HG02759 (cell line): ENCODE measurements around the gene RPRD2.
"Not testable (repeated sequence)": the region's sequence is repeated elsewhere in the genome, so short reads cannot be mapped to it uniquely, and the experiment has no call there.

ENCODE experiments used
- ATAC-seq: cut with Tn5 transposase; IDR thresholded peaks from one replicate; pipeline ENCODE4 v1.9.1; 2021; ENCODE audit warnings: mild to moderate bottlenecking, moderate library complexity; ENCODE audit not compliant: unreplicated experiment

RPRD2 gene

DNA sequence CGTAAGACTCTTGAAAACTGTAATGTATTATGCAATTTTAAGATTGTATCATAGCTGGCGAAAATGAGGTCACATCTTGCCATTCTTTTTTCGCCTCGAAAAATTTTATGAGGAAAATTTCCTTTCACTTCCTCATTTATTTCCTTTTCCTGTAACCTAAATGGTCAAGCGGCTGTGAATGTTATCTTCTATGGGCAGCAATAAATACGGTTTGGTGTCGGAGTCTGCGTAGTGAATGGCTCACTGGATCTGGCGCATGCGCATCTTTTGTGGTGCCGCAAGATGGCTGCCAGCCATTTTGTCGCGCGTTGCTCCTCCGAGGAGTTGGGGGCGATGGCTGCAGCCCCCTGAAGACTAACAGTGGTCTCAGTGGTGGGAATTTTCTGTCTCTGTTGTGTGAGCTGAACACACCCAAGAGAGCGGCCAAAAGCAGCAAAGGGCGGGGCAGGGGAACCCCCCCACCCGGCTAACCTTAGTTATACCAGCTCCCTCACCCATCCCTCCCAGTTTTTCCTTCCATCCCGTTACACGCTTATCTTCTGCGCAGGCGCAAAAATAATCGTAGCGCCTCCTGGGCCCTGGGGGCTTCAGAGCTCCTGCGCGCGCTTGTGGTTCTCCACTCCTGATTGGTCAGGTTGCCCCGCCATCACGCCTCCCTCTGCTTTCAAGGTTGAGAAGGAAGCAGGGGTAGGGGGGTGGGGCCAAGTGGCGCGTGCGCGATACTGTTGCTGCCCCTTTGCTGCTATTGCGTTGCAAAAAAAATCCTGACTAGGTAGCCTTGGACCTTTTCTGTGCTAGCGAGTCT, at the start of gene RPRD2:
RPRD2 (plus strand) TSS at position 722 of the 805 bp plus-strand sequence. CDS start 568 bp downstream, outside the sequence.
- ATAC-seq = peak; percentile 82

DNA sequence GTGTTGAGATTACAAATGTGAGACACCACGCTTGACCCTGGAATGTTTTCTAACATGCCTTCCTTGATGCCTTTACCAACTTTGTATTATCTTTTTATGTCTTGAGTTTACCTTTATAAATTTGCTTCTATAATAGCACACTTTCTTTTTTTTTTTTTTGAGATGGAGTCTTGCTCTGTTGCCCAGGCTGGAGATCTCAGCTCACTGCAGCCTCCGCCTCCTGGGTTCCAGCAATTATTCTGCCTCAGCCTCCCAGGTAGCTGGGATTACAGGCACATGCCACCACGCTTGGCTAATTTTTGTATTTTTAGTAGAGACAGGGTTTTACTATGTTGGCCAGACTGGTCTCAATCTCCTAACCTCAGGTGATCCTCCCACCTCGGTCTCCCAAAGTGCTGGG, 49.3 kb upstream of the RPRD2 start:
- ATAC-seq = not testable (repeated sequence)

- no peak for ATAC-seq
These were observed 43.3 kb upstream of the RPRD2 start for GRCh38 chr1:150320667-150320978.

DNA sequence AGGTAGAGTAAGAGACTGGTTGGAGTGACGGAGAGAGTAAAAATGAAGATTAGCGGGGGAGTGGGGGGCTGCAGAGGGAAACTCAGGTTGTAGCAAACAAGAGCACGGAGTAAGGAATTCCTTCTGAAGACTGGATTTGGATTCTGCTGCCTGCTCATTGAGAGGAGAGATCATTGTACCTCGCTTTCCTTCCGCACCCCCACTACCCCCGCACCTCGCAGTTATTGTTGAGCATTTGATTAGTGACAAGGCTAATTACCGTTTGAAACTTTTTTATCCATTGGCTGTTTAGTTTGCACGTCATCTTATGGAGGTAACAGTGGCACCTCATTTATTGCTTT, 42.2 kb upstream of the RPRD2 start:
- no peak for ATAC-seq

- ATAC-seq = no peak
These were observed 41.6 kb upstream of the RPRD2 start for GRCh38 chr1:150322310-150322709.

DNA sequence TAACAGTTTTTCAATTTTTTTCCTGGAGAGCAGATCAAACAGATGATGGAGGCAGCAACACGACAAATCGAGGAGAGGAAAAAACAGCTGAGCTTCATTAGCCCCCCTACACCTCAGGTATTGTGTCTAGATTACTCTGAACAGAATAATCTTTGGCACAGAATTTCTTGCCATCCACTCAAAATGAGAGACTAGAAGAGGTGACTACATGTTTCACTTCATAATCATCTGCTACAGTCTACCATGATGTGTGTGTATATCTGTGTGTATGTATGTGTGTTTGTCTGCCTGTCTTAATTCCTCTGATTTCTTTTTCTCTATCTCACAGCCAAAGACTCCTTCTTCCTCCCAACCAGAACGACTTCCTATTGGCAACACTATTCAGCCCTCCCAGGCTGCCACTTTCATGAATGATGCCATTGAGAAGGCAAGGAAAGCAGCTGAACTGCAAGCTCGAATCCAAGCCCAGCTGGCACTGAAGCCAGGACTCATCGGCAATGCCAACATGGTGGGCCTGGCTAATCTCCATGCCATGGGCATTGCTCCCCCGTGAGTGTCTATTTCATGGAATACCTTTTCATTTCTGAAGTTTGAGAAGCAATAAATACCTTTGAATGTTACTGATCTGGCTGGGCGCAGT, 31.2 kb upstream of the RPRD2 start:
- ATAC-seq = no peak

DNA sequence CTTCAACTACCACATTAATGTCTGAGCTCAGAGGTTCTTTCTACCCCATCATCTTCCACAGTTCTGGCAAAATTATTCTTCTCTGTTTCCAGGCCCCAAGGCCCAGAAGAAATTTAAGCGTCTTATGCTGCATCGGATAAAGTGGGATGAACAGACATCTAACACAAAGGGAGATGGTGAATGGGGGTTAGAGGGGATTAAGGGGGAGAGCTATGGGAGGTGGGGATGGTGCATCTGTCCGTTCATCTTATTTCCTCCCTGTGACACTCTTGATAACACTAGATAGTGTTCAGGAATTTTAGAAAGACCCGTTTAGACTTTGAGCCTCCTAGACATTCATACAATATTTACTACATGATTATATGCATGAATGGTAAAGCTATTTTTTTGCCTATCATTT, 17.6 kb upstream of the RPRD2 start:
- no peak for ATAC-seq

GRCh38 chr1:150352866-150353265, 11.1 kb upstream of the RPRD2 start:
- no peak for ATAC-seq

DNA sequence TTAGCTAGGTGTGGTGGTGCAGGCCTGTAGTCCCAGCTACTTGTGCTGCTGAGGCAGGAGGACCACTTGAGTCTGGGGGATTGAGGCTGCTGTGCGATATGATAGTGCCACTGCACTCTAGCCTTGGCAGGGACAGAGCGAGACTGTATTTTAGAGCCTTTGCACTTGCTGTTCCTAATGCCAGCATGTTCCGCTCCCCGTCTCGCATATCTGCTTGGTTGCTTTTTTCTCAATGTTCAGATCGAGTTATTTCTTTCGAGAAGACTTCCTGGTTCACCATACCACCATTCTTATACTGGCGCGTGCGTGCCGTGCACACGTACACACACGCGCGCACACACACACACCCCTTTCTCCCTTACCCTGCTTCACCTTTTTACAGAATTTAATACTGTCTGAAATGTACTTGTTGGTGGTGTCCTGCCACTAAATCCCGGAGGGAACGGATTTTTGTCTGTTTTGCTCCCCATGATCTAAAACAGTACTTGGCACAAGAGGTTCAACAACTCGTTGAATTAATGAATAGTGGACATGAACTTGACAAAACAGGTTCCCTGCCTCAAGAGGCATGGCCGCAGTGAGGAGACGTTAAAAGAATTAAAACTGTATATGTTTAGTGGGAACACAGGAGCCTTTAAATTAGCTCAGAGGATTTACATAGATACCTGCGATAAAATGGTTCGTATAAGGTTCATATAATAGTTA, 1.1 kb upstream of the RPRD2 start:
- no peak for ATAC-seq

GRCh38 chr1:150364231-150365003, 470 bp downstream of the RPRD2 start:
- ATAC-seq = peak; percentile 21

GRCh38 chr1:150365941-150366340, 2.0 kb downstream of the RPRD2 start:
- no peak for ATAC-seq

DNA sequence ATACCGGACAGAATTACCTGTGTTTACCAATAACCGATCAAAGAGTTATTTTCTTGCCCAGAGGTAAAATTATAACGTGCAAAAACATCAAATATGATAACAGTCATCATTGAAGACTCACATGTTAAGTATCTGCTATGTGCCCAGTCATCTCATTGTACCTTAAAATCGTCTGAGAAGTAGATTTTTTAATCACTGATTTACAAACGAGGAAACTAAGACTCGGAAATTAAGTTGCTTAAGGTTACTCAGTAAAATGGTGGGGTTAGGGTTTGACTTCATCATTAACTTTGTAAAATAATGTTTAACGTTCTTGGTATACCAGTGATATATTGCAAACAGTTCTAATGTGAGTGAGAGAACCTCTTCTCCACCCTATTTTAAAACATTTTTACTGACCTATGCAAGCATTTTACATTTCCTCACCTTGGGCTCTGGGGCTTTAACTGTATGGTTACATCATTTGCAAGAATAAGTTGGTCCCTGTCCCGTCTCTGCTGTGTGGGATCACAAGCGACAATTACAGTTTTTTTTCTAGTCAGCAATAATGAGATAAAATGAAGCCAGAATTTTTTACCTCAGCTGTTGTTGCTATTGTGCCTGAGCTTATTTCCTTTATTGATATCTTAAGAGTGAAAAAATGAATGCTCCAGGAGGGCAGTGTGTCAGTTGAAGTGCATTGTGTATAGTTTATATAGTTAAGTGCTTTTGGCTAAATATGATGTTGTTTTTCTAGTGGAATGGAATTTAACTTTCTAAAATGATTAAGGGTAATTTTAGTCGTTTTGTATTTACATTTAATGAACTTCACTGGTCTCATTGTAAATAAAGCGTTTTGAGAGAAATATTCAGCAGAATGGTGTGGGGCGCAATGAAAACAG, 2.7 kb downstream of the RPRD2 start:
- no peak for ATAC-seq

GRCh38 chr1:150371110-150371509, 7.2 kb downstream of the RPRD2 start:
- no peak for ATAC-seq

- ATAC-seq = no peak
These were observed 8.6 kb downstream of the RPRD2 start for GRCh38 chr1:150372580-150372979.

GRCh38 chr1:150376110-150376509, 12.2 kb downstream of the RPRD2 start:
- ATAC-seq = no peak

GRCh38 chr1:150383631-150384324, 19.8 kb downstream of the RPRD2 start:
- no peak for ATAC-seq

DNA sequence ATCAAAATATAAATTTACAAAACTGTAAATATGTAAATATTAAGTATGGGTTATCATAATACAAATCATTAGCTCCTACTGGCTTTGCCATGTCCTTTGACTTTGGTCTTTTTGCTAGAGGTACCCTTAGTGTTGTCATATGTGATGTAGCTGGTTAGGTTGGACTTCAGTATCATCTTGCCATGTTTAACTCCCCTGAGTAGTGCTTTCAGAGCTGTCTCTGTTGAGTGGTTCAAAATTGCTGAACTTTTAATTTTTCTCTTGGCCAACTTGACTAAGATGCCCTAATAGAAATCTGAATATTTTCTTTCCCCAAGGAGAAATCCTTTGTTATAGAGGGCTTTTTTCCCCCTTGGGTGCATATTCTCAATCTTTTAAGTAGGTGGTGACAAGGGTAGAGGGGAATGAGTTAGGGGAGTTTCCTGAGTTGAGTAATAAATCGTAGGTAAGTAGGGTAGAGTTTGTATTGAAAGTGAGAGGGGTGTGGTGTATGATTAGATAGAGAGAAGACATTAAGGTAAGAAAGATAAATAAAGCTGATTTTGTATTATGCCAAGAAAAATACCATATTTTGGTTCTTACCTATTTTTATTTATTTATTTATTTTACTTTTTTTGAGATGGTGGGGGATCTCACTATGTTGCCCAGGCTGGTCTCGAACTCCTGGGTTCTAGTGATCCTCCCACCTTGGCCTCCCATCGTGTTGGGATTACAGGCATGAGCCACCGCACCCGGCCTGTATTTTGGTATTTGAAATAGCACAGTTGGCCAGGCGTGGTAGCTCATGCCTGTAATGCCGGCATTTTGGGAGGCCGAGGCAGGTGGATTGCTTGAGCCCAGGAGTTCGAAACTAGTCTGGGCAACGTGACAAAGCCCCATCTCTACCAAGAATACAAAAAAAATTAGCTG, 21.8 kb downstream of the RPRD2 start:
- ATAC-seq = no peak

GRCh38 chr1:150386592-150386991, 22.6 kb downstream of the RPRD2 start:
- no peak for ATAC-seq

DNA sequence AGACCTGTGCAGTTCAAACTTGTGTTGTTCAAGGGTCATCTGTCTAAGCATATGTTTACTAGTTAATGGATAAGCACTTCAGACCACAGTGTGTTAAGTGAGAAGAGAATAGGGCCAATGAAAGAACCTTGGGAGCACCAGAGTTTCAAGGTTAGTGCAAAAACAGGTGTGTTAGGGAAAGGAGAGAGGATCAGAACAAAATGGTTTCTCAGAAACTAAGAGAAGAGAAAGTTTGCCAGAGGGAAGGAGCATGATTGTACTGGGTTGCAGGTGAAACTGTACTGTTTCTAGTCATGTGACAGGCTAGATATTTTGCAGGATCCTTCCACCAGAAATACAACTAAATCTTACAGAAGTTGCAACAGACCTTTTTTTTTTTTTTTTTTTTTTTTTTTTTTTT, 23.3 kb downstream of the RPRD2 start:
- no peak for ATAC-seq
